Tibial nerve (tissue), 4 donors: Measurements from ENCODE around the gene ZRANB1. TPM values are rescaled to one million over a fixed set of nuclear protein-coding genes. Genes with fewer than 3 reads are reported as not detected.
A peak's percentile ranks its signal among the peaks of the same experiment; 100 is the strongest.
"Not testable (repeated sequence)": the region's sequence is repeated elsewhere in the genome, so short reads cannot be mapped to it uniquely, and the experiment has no call there.

Experiments used
- DNase-seq, 2 donors: peaks; one replicate each; pipeline ENCODE4 v3.0.0-alpha.2; 2019; ENCODE audit warnings: low spot score in 2 of 2
- H3K27ac ChIP-seq, 4 donors: fragments of 200-600 bp; sonication (generic) in 3 of 4; one replicate each; pipeline ENCODE4 v1.5.1; 2017 to 2019; ENCODE audit warnings: mild to moderate bottlenecking in 1 of 4
- H3K27me3 ChIP-seq, 2 donors: fragments of 200-600 bp; sonication (generic) in 1 of 2; one replicate each; pipeline versions ENCODE4 v1.5.1 to v1.6.0; 2017 to 2019
- H3K36me3 ChIP-seq, 3 donors: fragments of 200-600 bp; sonication (generic); one replicate each; pipeline ENCODE4 v1.5.1; 2018 to 2019
- H3K4me1 ChIP-seq, 4 donors: fragments of 200-600 bp; sonication (generic) in 3 of 4; one replicate each; pipeline ENCODE4 v1.5.1; 2017 to 2019
- H3K4me3 ChIP-seq, 4 donors: fragments of 200-600 bp; sonication (generic) in 3 of 4; one replicate each; pipeline ENCODE4 v1.5.1; 2017 to 2019; ENCODE audit warnings: mild to moderate bottlenecking in 1 of 4, moderate library complexity in 1 of 4
- H3K9me3 ChIP-seq, 4 donors: fragments of 200-600 bp; sonication (generic) in 3 of 4; one replicate each; pipeline ENCODE4 v1.5.1; 2017 to 2019
- EP300 ChIP-seq, 2 donors: sonication (generic); formaldehyde crosslinking; IDR thresholded peaks; one replicate each; pipeline ENCODE4 v1.6.1; 2017; ENCODE audit warnings: antibody characterized with exemption in 2 of 2, mild to moderate bottlenecking in 1 of 2
- POLR2A ChIP-seq, 2 donors: fragments of 450-650 bp; IDR thresholded peaks; one replicate each; pipeline ENCODE4 v1.6.1; 2017; ENCODE audit warnings: antibody characterized with exemption in 2 of 2, mild to moderate bottlenecking in 2 of 2, moderate library complexity in 2 of 2
- WGBS, 2 donors: methylation state at CpG; one replicate each; pipeline ENCODE4 v1.1.5; 2018; 5-methylcytosine and 5-hydroxymethylcytosine counted together
- total RNA-seq, 4 donors: library from RNA; depleted of rRNA; stranded (reverse); fragments of >200 nt; gene quantifications; one replicate each; pipeline ENCODE4 v1.1.0, GENCODE V29; 2016
- TF ChIP-seq, protein P1 (sequence below), 5 experiments: fragments of 200-600 bp in 3 of 5; fragments of 450-650 bp in 2 of 5; sonication (generic) in 3 of 5; IDR thresholded peaks; one replicate each; pipeline ENCODE4 v1.5.1; 2016 to 2019; ENCODE audit warnings: antibody characterized with exemption in 5 of 5, mild to moderate bottlenecking in 3 of 5, moderate library complexity in 2 of 5

Gene ZRANB1
- total RNA-seq, 4 donors from 2014 or later: 22.2 to 33.5 (median 24.2) TPM

- no peaks in the 10 kb centered on the region for H3K27me3 ChIP-seq
- DNase-seq: peak in 1 of 2 donors; percentile 38
- TF ChIP-seq EP300 (IDR thresholded peaks at IDR 0.05): peak in 1 of 2 donors; percentile 73
- TF ChIP-seq, protein P1, sequence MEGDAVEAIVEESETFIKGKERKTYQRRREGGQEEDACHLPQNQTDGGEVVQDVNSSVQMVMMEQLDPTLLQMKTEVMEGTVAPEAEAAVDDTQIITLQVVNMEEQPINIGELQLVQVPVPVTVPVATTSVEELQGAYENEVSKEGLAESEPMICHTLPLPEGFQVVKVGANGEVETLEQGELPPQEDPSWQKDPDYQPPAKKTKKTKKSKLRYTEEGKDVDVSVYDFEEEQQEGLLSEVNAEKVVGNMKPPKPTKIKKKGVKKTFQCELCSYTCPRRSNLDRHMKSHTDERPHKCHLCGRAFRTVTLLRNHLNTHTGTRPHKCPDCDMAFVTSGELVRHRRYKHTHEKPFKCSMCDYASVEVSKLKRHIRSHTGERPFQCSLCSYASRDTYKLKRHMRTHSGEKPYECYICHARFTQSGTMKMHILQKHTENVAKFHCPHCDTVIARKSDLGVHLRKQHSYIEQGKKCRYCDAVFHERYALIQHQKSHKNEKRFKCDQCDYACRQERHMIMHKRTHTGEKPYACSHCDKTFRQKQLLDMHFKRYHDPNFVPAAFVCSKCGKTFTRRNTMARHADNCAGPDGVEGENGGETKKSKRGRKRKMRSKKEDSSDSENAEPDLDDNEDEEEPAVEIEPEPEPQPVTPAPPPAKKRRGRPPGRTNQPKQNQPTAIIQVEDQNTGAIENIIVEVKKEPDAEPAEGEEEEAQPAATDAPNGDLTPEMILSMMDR (IDR thresholded peaks at IDR 0.05): no peak
- H3K4me1 ChIP-seq: peaks cover 0 to 32% (median 17%) of the 10 kb centered on the region in 4 donors
- H3K36me3 ChIP-seq: no peaks in the 10 kb centered on the region
- H3K27ac ChIP-seq: peak overlapping the region; percentile 28 to 93 (median 70)
- H3K4me3 ChIP-seq: no peak overlapping the region
- H3K9me3 ChIP-seq: no peaks in the 10 kb centered on the region
- 44 to 45% methylated on average over 14 of the region's 14 CpGs for WGBS, 2 donors
Measured at GRCh38 chr10:124911124-124912067, 30.5 kb upstream of the ZRANB1 start.

DNA sequence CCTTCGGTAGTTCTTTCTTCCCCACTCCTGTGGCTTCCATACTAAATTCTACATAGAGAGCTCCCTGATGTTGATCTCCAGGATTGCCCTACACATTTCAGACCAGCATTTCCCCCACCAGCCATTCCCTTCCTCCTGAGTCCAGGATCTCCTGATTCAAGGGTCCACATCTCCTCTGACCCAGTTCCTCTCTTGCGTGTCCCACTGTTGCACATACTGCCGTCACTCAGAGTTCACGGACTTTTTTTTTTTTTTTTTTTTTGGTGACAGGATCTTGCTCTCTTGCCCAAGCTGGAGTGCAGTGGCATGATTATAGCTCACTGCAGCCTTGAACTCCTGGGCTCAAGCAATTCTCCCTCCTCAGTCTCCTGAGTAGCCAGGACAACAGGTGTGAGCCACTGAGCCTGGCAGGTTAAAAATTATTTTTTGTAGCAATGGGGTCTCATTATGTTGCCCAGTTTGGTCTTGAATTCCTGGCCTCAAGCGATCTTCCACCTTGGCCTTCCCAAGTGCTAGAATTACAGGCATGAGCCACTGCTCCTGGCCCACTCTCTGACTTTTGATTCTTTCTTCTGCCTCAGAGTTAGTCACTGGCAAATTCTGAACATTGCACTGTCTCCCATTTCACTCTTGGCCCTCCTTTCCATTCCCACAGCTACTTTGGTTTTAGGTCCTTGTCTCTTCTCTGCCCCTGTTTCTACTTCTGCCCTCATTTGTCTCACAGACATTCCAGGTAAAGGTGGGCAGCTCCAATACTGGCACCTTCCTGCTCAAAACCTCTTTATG is 29.6 kb upstream of the ZRANB1 start:
- H3K4me1 ChIP-seq: peaks cover 0 to 32% (median 17%) of the 10 kb centered on the region in 4 donors
- H3K9me3 ChIP-seq: no peaks in the 10 kb centered on the region
- no peak for TF ChIP-seq POLR2A (IDR thresholded peaks at IDR 0.05)
- TF ChIP-seq EP300 (IDR thresholded peaks at IDR 0.05): no peak
- TF ChIP-seq, protein P1 (IDR thresholded peaks at IDR 0.05): no peak
- DNase-seq: no peak
- WGBS, 2 donors: 66 to 77% methylated on average over 5 of the region's 5 CpGs
- H3K36me3 ChIP-seq: no peaks in the 10 kb centered on the region
- peak overlapping the region; percentile 28 to 93 (median 70) for H3K27ac ChIP-seq
- no peak overlapping the region for H3K4me3 ChIP-seq
- no peaks in the 10 kb centered on the region for H3K27me3 ChIP-seq

- no peak for DNase-seq
Measured at GRCh38 chr10:124913167-124913566, 28.8 kb upstream of the ZRANB1 start.

DNA sequence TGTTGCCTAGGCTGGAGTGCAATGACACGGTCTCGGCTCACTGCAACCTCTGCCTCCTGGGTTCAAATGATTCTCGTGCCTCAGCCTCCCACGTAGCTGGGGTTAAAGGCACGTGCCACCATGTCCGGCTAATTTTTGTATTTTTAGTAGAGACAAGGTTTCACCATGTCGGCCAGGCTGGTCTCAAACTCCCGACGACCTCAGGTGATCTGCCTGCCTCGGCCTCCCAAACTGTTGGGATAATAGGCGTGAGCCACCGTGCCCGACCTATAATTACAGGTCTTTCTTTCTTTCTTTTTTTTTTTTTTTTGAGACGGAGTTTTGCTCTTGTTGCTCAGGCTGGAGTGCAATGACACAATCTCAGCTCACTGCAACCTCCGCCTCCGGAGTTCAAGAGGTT is 27.5 kb upstream of the ZRANB1 start:
- H3K36me3 ChIP-seq, H3K27me3 ChIP-seq, DNase-seq, H3K4me3 ChIP-seq, H3K9me3 ChIP-seq, H3K27ac ChIP-seq: not testable (repeated sequence)
- peaks cover 0 to 47% (median 29%) of the 10 kb centered on the region in 4 donors for H3K4me1 ChIP-seq
- 84% methylated on average over 16 of the region's 16 CpGs for WGBS, 2 donors

More at GRCh38 chr10:124913167-124913566, 28.8 kb upstream of the ZRANB1 start:
- no peaks in the 10 kb centered on the region for H3K36me3 ChIP-seq
- H3K4me1 ChIP-seq: peaks cover 0 to 35% (median 18%) of the 10 kb centered on the region in 4 donors
- H3K27me3 ChIP-seq: no peaks in the 10 kb centered on the region
- H3K4me3 ChIP-seq: no peak overlapping the region
- 85 to 86% methylated on average over 3 of the region's 3 CpGs for WGBS, 2 donors
- H3K27ac ChIP-seq: peak overlapping the region in 2 of 4 donors; percentile 77 to 93
- no peaks in the 10 kb centered on the region for H3K9me3 ChIP-seq
- TF ChIP-seq, protein P1 (IDR thresholded peaks at IDR 0.05): no peak
- TF ChIP-seq EP300 (IDR thresholded peaks at IDR 0.05) (no peak), POLR2A (IDR thresholded peaks at IDR 0.05) (no peak)

GRCh38 chr10:124916098-124916584 is 25.8 kb upstream of the ZRANB1 start:
- Histone ChIP-seq H3K36me3 (no peaks in the 10 kb centered on the region), H3K4me1 (peaks cover 0 to 52% (median 30%) of the 10 kb centered on the region in 4 donors), H3K4me3 (peak overlapping the region; percentile 76 to 97 (median 84)), H3K27ac (peak overlapping the region; percentile 91 to 99 (median 98)), H3K9me3 (no peaks in the 10 kb centered on the region), H3K27me3 (no peaks in the 10 kb centered on the region)
- no peak for TF ChIP-seq POLR2A (IDR thresholded peaks at IDR 0.05)
- TF ChIP-seq, protein P1 (IDR thresholded peaks at IDR 0.05): no peak
- no peak for TF ChIP-seq EP300 (IDR thresholded peaks at IDR 0.05)
- WGBS, 2 donors: 2 to 3% methylated on average over 13 of the region's 13 CpGs
- no peak for DNase-seq
